EL (cell line): ENCODE results near the gene MESD.

Experiments
- DNase-seq: peaks from one replicate; pipeline ENCODE4 v3.0.0-alpha.2; 2016

MESD gene

GRCh38 chr15:80955571-80956452 lies 33.8 kb downstream of the MESD start:
- DNase-seq = peak; percentile 95

GRCh38 chr15:80953953-80954778 lies 35.5 kb downstream of the MESD start:
- DNase-seq = no peak

GRCh38 chr15:80953001-80953952 lies 36.3 kb downstream of the MESD start:
- DNase-seq = no peak

DNA sequence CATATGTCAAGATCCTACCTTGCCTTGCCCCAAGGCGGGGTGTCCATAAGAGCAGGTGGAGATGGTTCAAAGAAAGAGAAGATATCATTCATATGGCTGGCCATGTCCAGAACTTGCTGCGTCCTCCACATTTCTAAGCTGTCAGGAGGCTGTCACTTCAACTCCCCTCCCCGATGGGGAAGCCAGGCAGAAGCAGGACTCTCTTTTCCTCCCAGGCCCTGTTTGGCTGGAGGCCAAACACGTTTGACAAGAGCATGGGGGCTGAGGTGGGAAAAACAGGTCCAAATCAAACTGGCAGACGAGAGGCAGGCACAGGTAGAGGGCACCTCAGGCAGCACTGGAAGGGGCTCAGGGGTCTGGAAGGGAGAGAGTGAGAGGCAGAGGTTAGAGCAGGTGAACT lies 37.7 kb downstream of the MESD start:
- no peak for DNase-seq

- no peak for DNase-seq
Measured at GRCh38 chr15:80950291-80951078, 39.1 kb downstream of the MESD start.

DNA sequence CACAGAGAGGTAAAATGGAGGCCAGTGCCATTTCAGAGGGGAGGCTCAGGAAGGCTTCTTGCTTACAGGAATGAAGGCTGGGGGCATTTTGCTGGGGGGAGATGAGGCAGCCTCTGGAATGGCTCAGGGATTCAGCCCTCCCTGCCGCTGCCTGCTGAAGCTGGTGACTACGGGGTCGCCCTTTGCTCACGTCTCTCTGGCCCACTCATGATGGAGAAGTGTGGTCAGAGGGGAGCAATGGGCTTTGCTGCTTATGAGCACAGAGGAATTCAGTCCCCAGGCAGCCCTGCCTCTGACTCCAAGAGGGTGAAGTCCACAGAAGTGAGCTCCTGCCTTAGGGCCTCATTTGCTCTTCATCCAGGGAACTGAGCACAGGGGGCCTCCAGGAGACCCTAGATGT lies 39.9 kb downstream of the MESD start:
- no peak for DNase-seq

- DNase-seq = no peak
Measured at GRCh38 chr15:80948651-80949292, 40.8 kb downstream of the MESD start.

GRCh38 chr15:80946576-80946975 lies 43.0 kb downstream of the MESD start:
- no peak for DNase-seq

DNA sequence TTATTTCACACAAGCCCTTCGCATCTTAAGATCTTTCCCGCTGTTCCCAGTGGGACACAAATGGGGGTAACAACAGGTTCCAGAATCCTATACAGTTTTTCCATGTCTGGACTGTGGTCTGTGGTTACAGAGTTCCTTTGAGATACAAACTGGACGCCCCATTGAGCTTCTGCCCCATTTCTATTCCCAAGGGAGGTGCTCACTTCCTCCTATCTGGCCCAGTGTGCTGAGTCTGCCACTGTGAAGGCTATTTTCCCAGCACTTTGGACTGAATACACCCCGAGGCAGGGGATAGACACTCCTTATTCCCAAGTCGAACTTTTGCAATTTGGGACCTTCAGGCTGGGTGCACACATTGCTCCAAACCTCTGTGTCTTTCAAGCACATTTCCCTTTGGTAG lies 44.0 kb downstream of the MESD start:
- no peak for DNase-seq

- DNase-seq = no peak
Measured at GRCh38 chr15:80944818-80945217, 44.8 kb downstream of the MESD start.

DNA sequence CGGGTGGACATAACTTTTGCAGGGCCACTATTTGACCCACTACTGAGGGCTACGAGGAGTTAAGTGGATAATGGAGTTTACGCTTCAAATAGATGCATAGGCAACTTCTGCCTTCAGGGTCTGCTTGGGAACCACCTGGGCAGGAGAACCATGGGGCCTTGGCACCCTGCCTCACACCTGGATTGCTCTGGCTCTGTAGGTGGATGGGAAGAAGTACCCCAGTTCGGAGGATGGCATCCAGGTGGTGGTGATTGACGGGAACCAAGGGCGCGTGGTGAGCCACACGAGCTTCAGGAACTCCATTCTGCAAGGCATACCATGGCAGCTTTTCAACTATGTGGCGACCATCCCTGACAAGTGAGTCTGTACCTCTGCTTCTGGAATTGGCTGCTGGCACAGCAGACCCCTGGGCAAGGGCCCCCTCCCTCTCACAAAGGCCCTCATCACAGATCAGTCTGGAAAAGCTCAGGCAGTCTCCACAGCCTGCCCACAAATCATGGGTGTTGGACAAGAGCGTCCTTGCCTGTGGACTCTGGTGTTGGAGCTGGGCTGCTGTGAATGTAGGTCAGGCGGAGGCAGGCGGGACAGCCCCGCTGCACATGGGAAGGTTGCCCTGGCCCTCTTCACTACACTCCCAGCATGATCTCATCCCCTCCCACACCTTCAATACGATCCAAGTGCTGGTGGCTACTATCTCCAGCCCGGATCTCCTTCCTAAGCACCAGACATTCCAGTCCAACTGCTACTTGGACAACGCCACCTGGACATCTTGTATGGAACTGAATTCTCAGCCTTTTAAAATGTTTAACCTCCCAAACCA lies 46.7 kb downstream of the MESD start:
- DNase-seq = no peak

DNA sequence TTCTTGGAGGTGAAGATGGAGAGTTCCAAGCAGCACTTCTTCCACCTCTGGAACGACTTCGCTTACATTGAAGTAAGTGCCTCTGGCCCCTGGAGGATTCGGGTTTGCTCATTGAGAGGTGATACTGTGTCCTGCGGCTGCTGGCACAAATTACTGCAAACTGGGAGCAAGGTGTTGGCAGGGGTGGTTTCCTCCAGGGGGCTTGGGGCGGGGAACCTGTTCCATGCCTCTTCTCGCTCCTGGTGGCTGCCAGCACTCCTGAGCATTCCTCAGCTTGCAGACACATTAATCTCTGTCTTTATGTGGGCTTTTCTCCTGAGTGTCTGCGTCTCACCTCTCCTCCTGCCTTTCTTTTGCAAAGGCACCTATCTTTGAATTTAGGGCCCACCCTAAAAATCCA lies 47.4 kb downstream of the MESD start:
- DNase-seq = no peak

DNA sequence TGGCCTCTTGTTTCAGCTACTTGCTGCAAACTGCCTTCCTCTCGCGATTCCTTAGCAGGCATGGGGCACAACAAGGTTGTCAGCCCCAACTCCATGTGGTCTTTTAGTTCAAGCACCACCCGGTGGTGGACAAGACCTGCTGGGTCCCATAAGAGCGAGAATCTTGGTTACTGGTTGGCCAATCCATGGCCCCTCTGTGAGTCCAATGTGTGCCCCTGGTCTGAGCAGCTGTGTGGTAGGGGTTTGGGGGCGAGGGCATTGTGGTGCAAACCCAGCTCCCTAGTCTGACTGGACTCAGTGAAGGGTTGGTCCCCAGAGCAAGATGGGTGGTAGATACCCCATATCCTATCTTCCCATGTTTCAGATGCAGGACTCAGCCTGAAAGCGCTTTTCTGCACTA lies 48.8 kb downstream of the MESD start:
- no peak for DNase-seq

- no peak for DNase-seq
Measured at GRCh38 chr15:80940331-80940730, 49.3 kb downstream of the MESD start.

DNA sequence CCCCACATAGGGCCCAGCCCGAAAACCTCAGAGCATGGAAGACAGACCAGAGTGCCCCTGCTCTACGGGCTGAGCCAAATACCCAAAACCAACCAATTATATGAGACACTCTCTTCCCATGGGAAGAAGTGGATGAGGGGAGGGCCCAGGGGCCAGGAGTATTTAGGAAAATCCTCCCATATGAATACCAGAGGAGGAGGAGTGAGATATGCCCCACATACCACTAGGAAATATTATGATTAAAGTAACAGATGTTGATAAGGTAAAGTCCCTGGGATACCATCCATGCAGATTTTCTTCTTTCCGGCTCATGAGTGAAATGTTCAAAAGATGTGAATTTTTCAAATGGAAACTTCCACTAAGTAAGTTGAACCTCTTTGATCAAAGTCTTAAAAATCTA lies 50.4 kb downstream of the MESD start:
- no peak for DNase-seq

- no peak for DNase-seq
Measured at GRCh38 chr15:80937718-80938117, 51.9 kb downstream of the MESD start.

- DNase-seq = no peak
Measured at GRCh38 chr15:80936288-80937078, 53.1 kb downstream of the MESD start.

DNA sequence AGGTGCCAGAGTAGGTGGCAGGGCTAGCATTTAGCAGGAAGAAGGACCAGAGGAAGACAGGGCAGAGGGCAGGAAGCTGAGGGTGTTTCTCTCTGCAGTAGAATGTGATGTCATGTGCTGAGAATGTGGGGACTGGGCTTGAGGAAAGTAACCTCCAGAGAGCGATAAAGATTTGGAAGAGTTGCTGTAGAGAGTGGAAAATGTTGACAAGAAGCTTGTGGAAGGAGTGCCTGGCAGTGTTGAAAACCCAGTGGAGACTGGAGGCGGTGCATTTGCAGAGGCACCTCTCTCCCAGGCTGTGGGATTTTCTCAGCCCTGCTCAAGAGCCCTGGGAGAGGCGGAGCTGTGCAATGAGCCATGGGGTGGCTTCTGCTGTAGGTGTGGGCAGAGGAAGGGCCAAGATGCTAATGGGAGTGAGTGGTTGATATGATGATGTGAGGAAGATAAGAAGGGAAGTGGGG lies 54.8 kb downstream of the MESD start:
- peak; percentile 90 for DNase-seq

GRCh38 chr15:80932989-80933388 lies 56.6 kb downstream of the MESD start:
- no peak for DNase-seq

- no peak for DNase-seq
Measured at GRCh38 chr15:80932513-80932815, 57.2 kb downstream of the MESD start.
